B cell (primary cell): ENCODE results near the gene DHX40. TPM values are rescaled to one million over a fixed set of nuclear protein-coding genes. Genes with fewer than 3 reads are reported as not detected.

Experiments used
- ATAC-seq: fragments of 200-7000 bp; cut with Tn5 transposase; one replicate; pipeline ENCODE4 v1.10.0; 2021; ENCODE audit warnings: low read depth, mild to moderate bottlenecking, moderate number of reproducible peaks, moderate library complexity
- CTCF ChIA-PET: fragments of 350-600 bp; sonication (Branson Sonifier 250); formaldehyde crosslinking; loops from one replicate; lab custom pipeline; 2021; ENCODE audit warnings: antibody characterized with exemption, inconsistent platforms; lab: Charles Lee
- POLR2A ChIA-PET: fragments of 350-600 bp; sonication (Branson Sonifier 250); formaldehyde crosslinking; loops from one replicate; lab custom pipeline; 2021; ENCODE audit warnings: antibody characterized with exemption; lab: Charles Lee
- DNase-seq: peaks from one replicate; pipeline ENCODE4 v3.0.0; 2013
- H2AFZ ChIP-seq: 2 replicates; pipeline ENCODE4 v1.6.1; 2012; ENCODE audit warnings: mild to moderate bottlenecking, low read depth, low read length; ENCODE audit not compliant: insufficient read depth, poor library complexity, severe bottlenecking
- H3K27ac ChIP-seq, 2 donors: 1 replicate in 1 of 2; 2 replicates in 1 of 2; pipeline ENCODE4 v1.5.1; 2012 to 2013; ENCODE audit warnings: low read length in 2 of 2, mild to moderate bottlenecking in 2 of 2, moderate library complexity in 1 of 2
- H3K27me3 ChIP-seq, 4 experiments: fragments of 200-600 bp in 1 of 4; sonication (generic) in 1 of 4; replicated peaks in 1 of 4; 1 replicate in 2 of 4; 2 replicates in 2 of 4; pipeline versions ENCODE4 v1.6.1 to v1.7.0; 2013 to 2016; ENCODE audit warnings: low read length in 3 of 4, mild to moderate bottlenecking in 2 of 4, mixed read lengths in 1 of 4, moderate library complexity in 1 of 4; ENCODE audit not compliant: insufficient read depth in 4 of 4, control insufficient read depth in 3 of 4; ENCODE audit errors: control extremely low read depth in 1 of 4
- H3K36me3 ChIP-seq, 2 experiments: replicated peaks in 1 of 2; 1 replicate in 1 of 2; 2 replicates in 1 of 2; pipeline versions ENCODE4 v1.6.1 to v1.7.1; 2013; ENCODE audit warnings: low read length in 1 of 2; ENCODE audit not compliant: insufficient read depth in 2 of 2, control insufficient read depth in 1 of 2; ENCODE audit errors: control extremely low read depth in 1 of 2, extremely low read depth in 1 of 2
- H3K4me1 ChIP-seq, 2 donors: fragments of 200-600 bp in 1 of 2; sonication (generic) in 1 of 2; 1 replicate in 1 of 2; 2 replicates in 1 of 2; pipeline versions ENCODE4 v1.5.1 to v1.6.1; 2013 to 2017; ENCODE audit warnings: low read length in 2 of 2; ENCODE audit not compliant: control insufficient read depth in 2 of 2, insufficient read depth in 2 of 2
- H3K4me2 ChIP-seq: replicated peaks from 2 replicates; pipeline ENCODE3; 2012; ENCODE audit warnings: mild to moderate bottlenecking, low read depth, low read length; ENCODE audit not compliant: poor library complexity, severe bottlenecking
- H3K4me3 ChIP-seq, 5 experiments: fragments of 200-600 bp in 1 of 5; sonication (generic) in 1 of 5; 1 replicate in 3 of 5; 2 replicates in 2 of 5; pipeline versions ENCODE4 v1.5.1 to v1.7.0; 2011 to 2016; ENCODE audit warnings: low read length in 4 of 5, mild to moderate bottlenecking in 4 of 5, low read depth in 2 of 5, control low read depth in 1 of 5, moderate library complexity in 1 of 5; ENCODE audit not compliant: insufficient read depth in 1 of 5; ENCODE audit errors: control extremely low read depth in 1 of 5, extremely low read depth in 1 of 5
- H3K79me2 ChIP-seq: fragments of 200-600 bp; sonication (generic); one replicate; pipeline ENCODE4 v1.6.0; 2016; ENCODE audit warnings: low read length; ENCODE audit not compliant: control insufficient read depth, insufficient read depth
- H3K9ac ChIP-seq: fragments of 200-600 bp; sonication (generic); 2 replicates; pipeline ENCODE4 v1.6.1; 2017; ENCODE audit warnings: mild to moderate bottlenecking, low read length, moderate library complexity
- H3K9me3 ChIP-seq, 3 donors: one replicate each; pipeline versions ENCODE4 v1.6.1 to v1.7.1; 2013; ENCODE audit warnings: low read length in 2 of 3; ENCODE audit not compliant: control insufficient read depth in 2 of 3, insufficient read depth in 1 of 3; ENCODE audit errors: control extremely low read depth in 1 of 3
- H4K20me1 ChIP-seq: 2 replicates; pipeline ENCODE4 v1.6.0; 2012; ENCODE audit warnings: mild to moderate bottlenecking, low read length; ENCODE audit not compliant: insufficient read depth, control insufficient read depth, poor library complexity, severe bottlenecking
- H3K27ac Mint-ChIP-seq: one replicate; pipeline ENCODE4 v1.8.0; 2021; ENCODE audit warnings: mixed read lengths
- H3K27me3 Mint-ChIP-seq: one replicate; pipeline ENCODE4 v1.8.0; 2021; ENCODE audit warnings: mixed read lengths
- H3K4me1 Mint-ChIP-seq: one replicate; pipeline ENCODE4 v1.8.0; 2021; ENCODE audit warnings: mixed read lengths
- H3K4me3 Mint-ChIP-seq: one replicate; pipeline ENCODE4 v1.8.0; 2021; ENCODE audit warnings: mixed read lengths
- H3K9me3 Mint-ChIP-seq: one replicate; pipeline ENCODE4 v1.8.0; 2022; ENCODE audit warnings: mixed read lengths; ENCODE audit not compliant: insufficient read depth
- CTCF ChIP-seq: fragments of 200-600 bp; IDR thresholded peaks from one replicate; pipeline ENCODE4 v1.8.0; 2022; ENCODE audit warnings: antibody characterized with exemption, mild to moderate bottlenecking
- EZH2 ChIP-seq: IDR thresholded peaks from 2 replicates; pipeline ENCODE4 v1.6.1; 2012; ENCODE audit warnings: borderline replicate concordance, low read depth, mild to moderate bottlenecking, moderate library complexity, low read length; ENCODE audit not compliant: insufficient read depth, poor library complexity, severe bottlenecking
- WGBS: methylation state at CpG from one replicate; pipeline ENCODE4 v1.1.5; 2013; ENCODE audit warnings: missing lambda C conversion rate; ENCODE audit not compliant: insufficient coverage; 5-methylcytosine and 5-hydroxymethylcytosine counted together
- intact Hi-C: fragments of 100-400 bp; cut with micrococcal nuclease; formaldehyde crosslinking; loops from one replicate; pipeline ENCODE4 v1.10.0; 2022
- polyA plus RNA-seq: library from polyadenylated mRNA; depleted of rRNA; stranded (reverse); fragments of >200 nt; gene quantifications from 2 replicates; pipeline ENCODE4 v1.2.3, GENCODE V29; 2012
- total RNA-seq, 2 donors: library from RNA; stranded (reverse); fragments of 120-200 nt in 1 of 2; gene quantifications; 1 replicate in 1 of 2; 2 replicates in 1 of 2; pipeline versions ENCODE4 v1.2.3 to v1.2.4, GENCODE V29; 2013 to 2022

DHX40 gene
- total and polyA plus RNA-seq, 2 donors (not counting 1 experiment from before 2014, with no cell fraction given) = 10.4 to 28.7 TPM

- no peaks in the 10 kb centered on the region for H3K27me3 ChIP-seq
- no peak overlapping the region for H3K9ac ChIP-seq
- peaks cover 7 to 47% of the 10 kb centered on the region in 2 experiments for H3K36me3 ChIP-seq
- H3K4me3 ChIP-seq = no peak overlapping the region
- H3K27ac Mint-ChIP-seq = no peak overlapping the region
- H3K4me2 ChIP-seq = no peak overlapping the region
- no peaks in the 10 kb centered on the region for H3K9me3 Mint-ChIP-seq
- no peaks in the 10 kb centered on the region for H3K27me3 Mint-ChIP-seq
- H3K4me1 Mint-ChIP-seq = no peaks in the 10 kb centered on the region
- TF ChIP-seq EZH2 = no peak
- no peak for TF ChIP-seq CTCF
- H3K4me3 Mint-ChIP-seq = no peak overlapping the region
- CTCF ChIA-PET = no interaction called here
- no peak for ATAC-seq
- DNase-seq = no peak
- H2AFZ ChIP-seq = no peak overlapping the region
- POLR2A ChIA-PET = no interaction called here
- no peak overlapping the region for H3K27ac ChIP-seq
- intact Hi-C loops = no loop called here
- H4K20me1 ChIP-seq = no peaks in the 10 kb centered on the region
- H3K79me2 ChIP-seq = no peaks in the 10 kb centered on the region
- H3K4me1 ChIP-seq = no peaks in the 10 kb centered on the region
- H3K9me3 ChIP-seq = no peaks in the 10 kb centered on the region
These were observed 34.8 kb downstream of the DHX40 start for GRCh38 chr17:59600169-59600568.

- Histone ChIP-seq H3K9ac (no peak overlapping the region), H3K9me3 (no peaks in the 10 kb centered on the region), H3K27me3 (no peaks in the 10 kb centered on the region), H3K4me2 (no peak overlapping the region), H3K4me3 (no peak overlapping the region), H3K79me2 (no peaks in the 10 kb centered on the region), H3K27ac (no peak overlapping the region), H3K4me1 (no peaks in the 10 kb centered on the region), H2AFZ (no peak overlapping the region), H4K20me1 (no peaks in the 10 kb centered on the region), H3K36me3 (peaks cover 10 to 56% of the 10 kb centered on the region in 2 experiments)
- WGBS = 60% methylated on average over 1 of the region's 2 CpGs
- Mint-ChIP-seq H3K4me3 (no peak overlapping the region), H3K27me3 (no peaks in the 10 kb centered on the region), H3K27ac (no peak overlapping the region), H3K4me1 (no peaks in the 10 kb centered on the region), H3K9me3 (no peaks in the 10 kb centered on the region)
- CTCF ChIA-PET = no interaction called here
- TF ChIP-seq EZH2 (no peak), CTCF (no peak)
- POLR2A ChIA-PET = interaction anchor here (0.5 kb wide), 1 partner anchor 40 kb away, joined by 3 read pairs; no protein-coding TSS in a partner anchor
- intact Hi-C loops = no loop called here
- DNase-seq (no peak), ATAC-seq (no peak)
These were observed 35.7 kb downstream of the DHX40 start for GRCh38 chr17:59601130-59601529.
